ENCODE data around the gene PTX4.

The PTX4 gene

DNA sequence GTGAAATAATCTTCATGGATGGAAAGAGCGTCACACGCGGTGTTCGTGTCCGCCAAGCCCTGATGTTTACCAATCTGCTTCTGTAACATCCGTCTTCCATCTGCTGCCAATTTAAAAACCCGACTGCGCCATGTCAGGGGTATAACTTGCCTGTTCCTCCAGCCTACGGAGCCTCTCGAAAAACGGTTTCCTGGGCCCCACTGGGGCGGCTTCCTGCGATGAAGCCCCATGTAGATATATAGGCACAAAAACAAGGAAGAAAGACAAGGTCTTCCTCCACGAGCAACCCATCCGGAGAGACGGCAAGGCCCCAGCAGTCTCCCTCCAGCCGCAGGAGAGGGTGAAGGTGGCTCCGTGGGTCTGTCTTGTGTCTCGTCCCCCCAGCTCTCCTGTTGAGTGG, at the start of gene PTX4:
Gene PTX4 (minus strand): TSS at position 326 of the 400 bp plus-strand sequence. CDS start 35 bp downstream, at position 291.
- TF ChIP-seq TCF12 (IDR thresholded peaks at IDR 0.05; ENCODE audit: low read depth): no peak
- TF ChIP-seq EGR1 (IDR thresholded peaks at IDR 0.05): no peak
- no peak for TF ChIP-seq ZBTB7A (IDR thresholded peaks at IDR 0.05; ENCODE audit: low read depth)
- TF ChIP-seq MAX (IDR thresholded peaks at IDR 0.05): no peak
- no peak for TF ChIP-seq CEBPB (IDR thresholded peaks at IDR 0.05)
- TF ChIP-seq, protein P1, sequence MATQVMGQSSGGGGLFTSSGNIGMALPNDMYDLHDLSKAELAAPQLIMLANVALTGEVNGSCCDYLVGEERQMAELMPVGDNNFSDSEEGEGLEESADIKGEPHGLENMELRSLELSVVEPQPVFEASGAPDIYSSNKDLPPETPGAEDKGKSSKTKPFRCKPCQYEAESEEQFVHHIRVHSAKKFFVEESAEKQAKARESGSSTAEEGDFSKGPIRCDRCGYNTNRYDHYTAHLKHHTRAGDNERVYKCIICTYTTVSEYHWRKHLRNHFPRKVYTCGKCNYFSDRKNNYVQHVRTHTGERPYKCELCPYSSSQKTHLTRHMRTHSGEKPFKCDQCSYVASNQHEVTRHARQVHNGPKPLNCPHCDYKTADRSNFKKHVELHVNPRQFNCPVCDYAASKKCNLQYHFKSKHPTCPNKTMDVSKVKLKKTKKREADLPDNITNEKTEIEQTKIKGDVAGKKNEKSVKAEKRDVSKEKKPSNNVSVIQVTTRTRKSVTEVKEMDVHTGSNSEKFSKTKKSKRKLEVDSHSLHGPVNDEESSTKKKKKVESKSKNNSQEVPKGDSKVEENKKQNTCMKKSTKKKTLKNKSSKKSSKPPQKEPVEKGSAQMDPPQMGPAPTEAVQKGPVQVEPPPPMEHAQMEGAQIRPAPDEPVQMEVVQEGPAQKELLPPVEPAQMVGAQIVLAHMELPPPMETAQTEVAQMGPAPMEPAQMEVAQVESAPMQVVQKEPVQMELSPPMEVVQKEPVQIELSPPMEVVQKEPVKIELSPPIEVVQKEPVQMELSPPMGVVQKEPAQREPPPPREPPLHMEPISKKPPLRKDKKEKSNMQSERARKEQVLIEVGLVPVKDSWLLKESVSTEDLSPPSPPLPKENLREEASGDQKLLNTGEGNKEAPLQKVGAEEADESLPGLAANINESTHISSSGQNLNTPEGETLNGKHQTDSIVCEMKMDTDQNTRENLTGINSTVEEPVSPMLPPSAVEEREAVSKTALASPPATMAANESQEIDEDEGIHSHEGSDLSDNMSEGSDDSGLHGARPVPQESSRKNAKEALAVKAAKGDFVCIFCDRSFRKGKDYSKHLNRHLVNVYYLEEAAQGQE (IDR thresholded peaks at IDR 0.05; ENCODE audit: low read depth): no peak
- no peak for TF ChIP-seq EP300 (IDR thresholded peaks at IDR 0.05; ENCODE audit: borderline replicate concordance)
- no peak for TF ChIP-seq NFIC (IDR thresholded peaks at IDR 0.05)
- TF ChIP-seq TEAD4 (IDR thresholded peaks at IDR 0.05): no peak
- TF ChIP-seq YY1 (IDR thresholded peaks at IDR 0.05; ENCODE audit: low read depth): no peak
- no peak for TF ChIP-seq FOXM1 (IDR thresholded peaks at IDR 0.05; ENCODE audit: borderline replicate concordance, low read depth)

GRCh38 chr16:1537763-1538289, 49.1 kb upstream of the PTX4 start:
- TF ChIP-seq MAX (IDR thresholded peaks at IDR 0.05) (no peak), CREB1 (IDR thresholded peaks at IDR 0.05; ENCODE audit: low read depth) (no peak), TEAD4 (IDR thresholded peaks at IDR 0.05) (no peak), TCF12 (IDR thresholded peaks at IDR 0.05; ENCODE audit: low read depth) (no peak), RAD21 (IDR thresholded peaks at IDR 0.05; ENCODE audit: low read depth) (no peak), YY1 (IDR thresholded peaks at IDR 0.05; ENCODE audit: low read depth) (no peak), CEBPB (IDR thresholded peaks at IDR 0.05) (no peak), ZBTB7A (IDR thresholded peaks at IDR 0.05; ENCODE audit: low read depth) (no peak), EP300 (IDR thresholded peaks at IDR 0.05; ENCODE audit: borderline replicate concordance) (no peak), EGR1 (IDR thresholded peaks at IDR 0.05) (no peak), FOXM1 (IDR thresholded peaks at IDR 0.05; ENCODE audit: borderline replicate concordance, low read depth) (no peak), TAF1 (IDR thresholded peaks at IDR 0.05; ENCODE audit: low read depth) (no peak), NFIC (IDR thresholded peaks at IDR 0.05) (no peak)
- TF ChIP-seq, protein P1 (IDR thresholded peaks at IDR 0.05; ENCODE audit: low read depth): no peak
- TF ChIP-seq, protein P2, sequence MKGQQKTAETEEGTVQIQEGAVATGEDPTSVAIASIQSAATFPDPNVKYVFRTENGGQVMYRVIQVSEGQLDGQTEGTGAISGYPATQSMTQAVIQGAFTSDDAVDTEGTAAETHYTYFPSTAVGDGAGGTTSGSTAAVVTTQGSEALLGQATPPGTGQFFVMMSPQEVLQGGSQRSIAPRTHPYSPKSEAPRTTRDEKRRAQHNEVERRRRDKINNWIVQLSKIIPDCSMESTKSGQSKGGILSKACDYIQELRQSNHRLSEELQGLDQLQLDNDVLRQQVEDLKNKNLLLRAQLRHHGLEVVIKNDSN (IDR thresholded peaks at IDR 0.05): no peak

DNA sequence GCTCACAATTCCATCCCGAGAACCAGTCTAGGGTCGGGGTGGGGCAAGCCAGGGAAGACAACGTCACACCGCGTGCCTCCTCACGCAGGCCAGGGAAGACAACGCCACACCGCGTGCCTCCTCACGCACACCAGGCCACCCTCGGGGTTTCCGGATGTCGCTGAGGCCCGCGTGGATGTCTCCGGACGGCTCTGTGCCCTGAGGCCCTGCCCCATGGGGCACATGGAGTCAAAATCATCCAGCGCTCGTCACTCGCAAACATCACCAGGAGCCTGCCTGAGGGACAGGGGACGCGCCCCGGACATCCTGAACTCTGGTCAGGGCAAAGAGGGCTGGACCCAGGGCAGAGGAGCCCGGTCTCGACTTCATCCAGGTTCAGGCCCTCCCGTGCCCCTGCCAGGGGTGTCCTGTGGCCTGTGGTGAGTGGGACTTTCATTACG, 48.4 kb upstream of the PTX4 start:
- TF ChIP-seq YY1 (IDR thresholded peaks at IDR 0.05; ENCODE audit: low read depth): no peak
- TF ChIP-seq FOXM1 (IDR thresholded peaks at IDR 0.05; ENCODE audit: borderline replicate concordance, low read depth): no peak
- TF ChIP-seq MAX (IDR thresholded peaks at IDR 0.05): no peak
- TF ChIP-seq RAD21 (IDR thresholded peaks at IDR 0.05; ENCODE audit: low read depth): no peak
- no peak for TF ChIP-seq TEAD4 (IDR thresholded peaks at IDR 0.05)

- TF ChIP-seq NFIC (IDR thresholded peaks at IDR 0.05) (no peak), EGR1 (IDR thresholded peaks at IDR 0.05) (no peak), MAX (IDR thresholded peaks at IDR 0.05) (no peak), TCF12 (IDR thresholded peaks at IDR 0.05; ENCODE audit: low read depth) (no peak), TAF1 (IDR thresholded peaks at IDR 0.05; ENCODE audit: low read depth) (no peak), CEBPB (IDR thresholded peaks at IDR 0.05) (no peak), ZBTB7A (IDR thresholded peaks at IDR 0.05; ENCODE audit: low read depth) (no peak), TEAD4 (IDR thresholded peaks at IDR 0.05) (no peak), FOXM1 (IDR thresholded peaks at IDR 0.05; ENCODE audit: borderline replicate concordance, low read depth) (no peak), RAD21 (IDR thresholded peaks at IDR 0.05; ENCODE audit: low read depth) (no peak), YY1 (IDR thresholded peaks at IDR 0.05; ENCODE audit: low read depth) (no peak), EP300 (IDR thresholded peaks at IDR 0.05; ENCODE audit: borderline replicate concordance) (no peak), CREB1 (IDR thresholded peaks at IDR 0.05; ENCODE audit: low read depth) (no peak)
- TF ChIP-seq, protein P2 (IDR thresholded peaks at IDR 0.05): no peak
- TF ChIP-seq, protein P1 (IDR thresholded peaks at IDR 0.05; ENCODE audit: low read depth): no peak
Measured at GRCh38 chr16:1536601-1537000, 47.9 kb upstream of the PTX4 start.
